ENCODE results near the gene ZNF488.

GRCh38 chr10:47366731-47367460, 17.2 kb downstream of the ZNF488 start:
- TF ChIP-seq EP300 (IDR thresholded peaks at IDR 0.05), result no peak
- no peak for TF ChIP-seq CTCF (IDR thresholded peaks at IDR 0.05)
